ENCODE measurements around the gene CDH15. TPM values are rescaled to one million over a fixed set of nuclear protein-coding genes. Genes with fewer than 3 reads are reported as not detected.
A peak's percentile ranks its signal among the peaks of the same experiment; 100 is the strongest.

Gene CDH15
- total RNA-seq, 2 experiments from 2014 or later: not detected

- H3K27ac Mint-ChIP-seq: no peak overlapping the region
- no peaks in the 10 kb centered on the region for H3K36me3 Mint-ChIP-seq
- H3K4me3 Mint-ChIP-seq: peak overlapping the region; percentile 62
- H3K27me3 Mint-ChIP-seq: peaks cover 6% of the 10 kb centered on the region
- no peak for DNase-seq
- peaks cover 5% of the 10 kb centered on the region for H3K4me1 Mint-ChIP-seq
- H3K9me3 Mint-ChIP-seq: no peaks in the 10 kb centered on the region
Observed at GRCh38 chr16:89170346-89171215, 967 bp upstream of the CDH15 start.

DNA sequence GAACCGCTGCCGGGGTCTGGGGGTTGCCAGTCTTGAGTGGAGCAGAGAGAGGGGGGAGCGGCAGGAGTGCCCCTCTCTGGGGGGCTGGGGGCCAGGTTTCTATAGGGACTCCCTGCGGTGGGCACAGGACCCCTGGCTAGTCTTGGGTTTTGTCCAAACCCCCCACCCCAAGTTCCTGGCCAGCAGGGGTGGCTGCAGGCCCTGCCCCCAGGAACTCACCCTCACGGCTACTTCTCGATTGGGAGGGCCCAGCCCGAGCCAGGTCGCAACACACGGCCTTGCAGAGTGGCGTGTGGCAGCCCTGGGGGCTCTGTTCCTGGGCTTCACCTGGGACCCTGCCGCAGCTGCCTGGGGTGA lies 601 bp downstream of the CDH15 start:
- Mint-ChIP-seq H3K9me3 (no peaks in the 10 kb centered on the region), H3K27ac (no peak overlapping the region), H3K27me3 (peaks cover 6% of the 10 kb centered on the region), H3K4me3 (no peak overlapping the region), H3K36me3 (no peaks in the 10 kb centered on the region), H3K4me1 (peaks cover 5% of the 10 kb centered on the region)
- no peak for DNase-seq

DNA sequence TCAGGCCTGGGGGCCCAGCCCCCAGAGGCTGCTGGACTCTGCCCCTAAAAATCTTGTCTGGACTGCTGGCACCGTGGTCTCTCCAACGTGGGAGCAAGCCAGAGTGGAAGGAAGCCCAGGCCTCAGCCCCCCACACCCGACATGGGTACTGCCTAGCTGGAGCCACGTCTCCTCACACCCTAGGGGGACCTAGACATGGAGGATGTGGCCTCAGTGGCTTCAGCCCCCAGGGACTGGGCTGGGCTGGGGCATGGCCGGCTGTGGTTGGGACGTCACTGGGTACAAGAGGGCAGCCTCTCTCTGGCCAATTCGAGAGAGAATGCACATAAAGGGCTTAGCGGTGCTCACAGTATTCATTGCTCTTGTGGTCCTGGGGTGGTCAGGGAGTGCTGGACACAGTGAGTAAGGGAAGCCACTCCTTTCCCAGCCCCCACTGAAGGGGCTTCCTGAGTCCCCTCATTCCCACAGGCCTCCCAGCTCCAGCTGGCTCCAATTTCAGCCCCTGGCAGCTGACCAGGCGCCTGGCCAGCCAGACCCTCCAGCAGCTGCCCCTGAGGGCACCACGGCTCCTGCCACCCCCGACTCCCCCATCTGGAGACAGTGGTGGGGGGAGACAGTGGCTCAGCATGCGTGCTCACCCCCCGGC lies 1.1 kb downstream of the CDH15 start:
- H3K4me1 Mint-ChIP-seq: peaks cover 5% of the 10 kb centered on the region
- H3K36me3 Mint-ChIP-seq: no peaks in the 10 kb centered on the region
- no peak overlapping the region for H3K4me3 Mint-ChIP-seq
- no peaks in the 10 kb centered on the region for H3K9me3 Mint-ChIP-seq
- H3K27ac Mint-ChIP-seq: no peak overlapping the region
- no peak for DNase-seq
- H3K27me3 Mint-ChIP-seq: peaks cover 6% of the 10 kb centered on the region

GRCh38 chr16:89173174-89173921 lies 1.8 kb downstream of the CDH15 start:
- Mint-ChIP-seq H3K4me1 (peaks cover 5% of the 10 kb centered on the region), H3K9me3 (no peaks in the 10 kb centered on the region), H3K36me3 (no peaks in the 10 kb centered on the region), H3K4me3 (no peak overlapping the region), H3K27me3 (peaks cover 6% of the 10 kb centered on the region), H3K27ac (no peak overlapping the region)
- no peak for DNase-seq

DNA sequence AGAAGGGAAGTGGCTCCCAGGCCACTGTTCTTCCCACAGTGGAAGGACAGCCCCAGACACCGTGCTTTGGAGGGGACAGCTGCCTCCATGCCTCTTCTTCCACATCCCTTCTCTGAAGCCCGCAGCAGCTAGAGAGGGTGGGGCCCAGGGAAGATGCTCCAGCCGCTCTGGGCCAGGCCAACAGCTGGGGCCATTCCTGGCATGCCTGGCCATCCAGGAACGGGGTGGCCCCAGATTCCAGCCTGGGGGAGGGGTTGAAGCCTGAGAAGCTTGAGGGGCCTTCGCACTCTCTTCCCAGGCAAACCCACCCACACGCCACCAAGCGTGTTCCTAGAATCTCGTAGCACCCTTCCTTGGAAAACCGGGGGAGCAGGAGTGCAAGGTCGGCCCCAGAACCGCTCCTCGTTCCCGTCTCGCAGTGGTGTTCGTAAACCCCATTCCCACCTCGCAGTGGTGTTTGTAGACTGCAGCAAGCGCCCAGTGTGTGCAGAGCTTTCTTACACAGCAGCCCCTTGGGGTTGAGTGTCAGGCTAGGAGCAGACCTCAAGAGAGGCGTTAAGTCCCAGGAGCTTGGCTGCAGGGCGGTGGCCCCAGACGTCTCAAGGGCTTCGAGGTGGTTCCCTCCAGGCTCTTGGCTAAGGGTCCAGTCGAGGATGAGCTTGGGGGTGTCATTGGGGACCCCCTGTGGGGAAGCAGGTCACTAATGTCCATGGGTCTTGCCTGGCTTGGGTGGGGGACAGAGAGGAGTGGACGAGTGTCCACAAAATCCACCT lies 2.7 kb downstream of the CDH15 start:
- Mint-ChIP-seq H3K36me3 (no peaks in the 10 kb centered on the region), H3K27ac (no peak overlapping the region), H3K9me3 (no peaks in the 10 kb centered on the region), H3K27me3 (peaks cover 6% of the 10 kb centered on the region), H3K4me3 (no peak overlapping the region), H3K4me1 (peaks cover 5% of the 10 kb centered on the region)
- no peak for DNase-seq

DNA sequence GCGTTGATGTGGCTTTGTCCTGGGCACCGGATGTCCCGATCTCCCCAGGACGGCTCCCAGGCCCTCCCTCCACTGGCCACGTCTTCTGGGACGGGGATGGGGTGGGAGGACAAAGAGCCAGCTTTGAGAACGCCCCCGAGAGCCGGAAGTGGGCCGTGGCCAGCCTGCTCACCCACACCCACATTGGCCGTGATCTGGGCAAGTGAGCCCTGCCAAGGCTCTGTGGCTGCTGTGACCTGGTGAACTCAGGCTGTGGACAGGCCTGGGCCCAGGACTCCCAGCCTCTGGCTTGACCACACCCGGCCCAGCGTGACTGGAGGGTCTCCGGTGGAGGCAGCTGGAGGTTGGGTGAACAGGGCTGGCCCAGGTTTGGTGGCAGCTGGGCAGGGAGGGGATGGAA lies 3.3 kb downstream of the CDH15 start:
- no peak overlapping the region for H3K27ac Mint-ChIP-seq
- H3K4me1 Mint-ChIP-seq: peaks cover 5% of the 10 kb centered on the region
- H3K9me3 Mint-ChIP-seq: no peaks in the 10 kb centered on the region

DNA sequence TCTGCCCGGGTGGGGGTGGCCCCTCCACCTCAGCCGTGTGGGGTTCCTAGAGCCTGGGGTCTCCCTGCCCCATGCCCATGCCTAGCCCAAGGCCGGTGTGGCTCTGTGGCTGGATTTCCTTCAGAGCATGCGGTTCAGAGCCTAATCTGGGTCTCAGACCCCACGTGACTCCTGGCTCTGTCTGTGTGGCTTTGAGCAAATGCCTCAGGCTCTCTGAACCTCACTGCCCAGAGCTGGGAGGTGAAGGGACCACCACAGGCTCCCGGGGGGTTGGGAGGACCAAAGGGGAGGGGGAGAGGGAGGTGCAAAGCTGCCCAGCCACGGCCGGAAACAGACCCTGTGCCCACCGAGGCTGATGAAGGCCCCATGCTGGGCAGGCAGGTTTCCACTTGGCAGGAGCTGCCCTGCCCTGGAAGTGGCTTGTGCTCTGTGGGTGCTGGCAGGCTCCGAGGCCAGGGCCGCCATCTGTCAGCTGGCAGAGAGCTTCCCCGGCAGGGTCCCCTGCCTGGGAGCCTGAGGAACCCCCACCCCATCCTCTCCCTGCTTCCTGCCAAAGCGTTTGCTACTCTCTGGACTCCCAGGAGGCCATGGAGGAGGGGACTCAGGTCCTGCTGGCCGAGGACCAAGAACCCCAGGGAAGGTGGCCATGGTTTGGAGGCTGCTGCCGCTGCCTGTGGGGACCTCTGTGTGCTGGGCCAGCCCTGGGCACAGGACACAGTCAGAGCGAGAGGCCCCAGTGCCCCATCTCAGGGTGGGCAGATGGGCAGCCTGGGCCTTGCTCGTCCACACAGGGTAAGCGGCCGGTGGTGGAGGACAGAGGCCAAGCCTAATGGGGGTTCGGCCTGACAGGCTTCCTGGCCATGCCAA lies 4.0 kb downstream of the CDH15 start:
- H3K4me1 Mint-ChIP-seq: peaks cover 4% of the 10 kb centered on the region
- no peak overlapping the region for H3K27ac Mint-ChIP-seq
- no peak for DNase-seq
- H3K4me3 Mint-ChIP-seq: no peak overlapping the region
- no peaks in the 10 kb centered on the region for H3K9me3 Mint-ChIP-seq
- peaks cover 4% of the 10 kb centered on the region for H3K27me3 Mint-ChIP-seq
- no peaks in the 10 kb centered on the region for H3K36me3 Mint-ChIP-seq

More for the DNA sequence above, 3.3 kb downstream of the CDH15 start:
- Mint-ChIP-seq H3K36me3 (no peaks in the 10 kb centered on the region), H3K4me3 (no peak overlapping the region), H3K27me3 (peaks cover 6% of the 10 kb centered on the region)
- no peak for DNase-seq

DNA sequence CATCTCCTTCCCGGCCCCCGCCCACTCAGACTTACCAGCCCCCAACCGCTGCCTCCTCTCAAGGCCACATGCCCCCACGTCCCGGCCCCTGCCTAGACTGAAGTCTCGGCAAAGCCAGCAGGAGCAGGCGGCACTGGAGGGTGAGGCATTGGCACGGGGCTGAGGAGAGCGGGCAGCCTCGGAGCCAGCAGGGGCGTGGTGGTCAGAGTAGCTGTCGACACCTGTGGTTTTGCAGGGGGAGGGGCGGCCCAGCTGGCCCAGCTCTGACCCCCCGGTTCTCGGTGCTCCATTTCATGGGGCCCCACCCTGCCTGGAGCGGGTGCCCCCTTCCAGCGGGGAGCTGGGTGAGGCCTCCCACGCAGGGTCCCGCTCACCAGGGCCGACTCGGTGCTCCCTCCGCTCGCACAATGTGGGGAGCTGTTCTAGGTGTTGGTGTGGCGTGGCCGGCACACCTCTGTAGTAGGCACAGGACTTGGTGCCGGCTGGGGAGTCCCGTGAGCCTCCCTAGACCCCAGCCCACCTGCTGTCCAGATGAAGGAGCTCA lies 4.7 kb downstream of the CDH15 start:
- no peaks in the 10 kb centered on the region for H3K36me3 Mint-ChIP-seq
- H3K9me3 Mint-ChIP-seq: no peaks in the 10 kb centered on the region
- H3K27ac Mint-ChIP-seq: no peak overlapping the region
- H3K4me3 Mint-ChIP-seq: no peak overlapping the region
- H3K27me3 Mint-ChIP-seq: no peaks in the 10 kb centered on the region
- H3K4me1 Mint-ChIP-seq: no peaks in the 10 kb centered on the region
- DNase-seq: no peak

DNA sequence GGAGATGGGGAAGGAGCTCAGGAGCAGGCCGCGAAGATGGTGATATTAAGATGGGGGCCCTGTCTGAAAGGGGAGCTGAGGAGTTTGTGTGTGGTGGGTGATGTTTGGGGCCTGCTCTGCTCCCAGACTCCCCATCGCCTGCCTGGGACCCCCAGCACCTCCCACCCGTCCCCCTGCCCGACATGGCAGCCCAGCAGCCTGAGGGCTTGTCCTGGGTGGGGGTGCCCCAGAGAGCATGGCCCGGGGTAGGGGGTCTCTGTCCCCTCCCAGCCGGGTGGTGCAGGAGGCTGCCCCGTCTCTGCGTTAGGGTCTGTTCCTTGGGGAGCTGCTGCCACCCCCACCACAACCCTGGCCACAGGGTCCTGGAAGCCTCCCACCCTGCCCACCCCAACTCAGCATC lies 5.2 kb downstream of the CDH15 start:
- DNase-seq: no peak
- no peaks in the 10 kb centered on the region for H3K9me3 Mint-ChIP-seq
- no peaks in the 10 kb centered on the region for H3K4me1 Mint-ChIP-seq
- no peak overlapping the region for H3K27ac Mint-ChIP-seq
- no peak overlapping the region for H3K4me3 Mint-ChIP-seq
- no peaks in the 10 kb centered on the region for H3K36me3 Mint-ChIP-seq
- H3K27me3 Mint-ChIP-seq: no peaks in the 10 kb centered on the region

GRCh38 chr16:89177501-89177900 lies 6.0 kb downstream of the CDH15 start:
- Mint-ChIP-seq H3K9me3 (no peaks in the 10 kb centered on the region), H3K4me3 (no peak overlapping the region), H3K4me1 (no peaks in the 10 kb centered on the region), H3K27ac (no peak overlapping the region), H3K36me3 (no peaks in the 10 kb centered on the region), H3K27me3 (no peaks in the 10 kb centered on the region)
- no peak for DNase-seq

- H3K27me3 Mint-ChIP-seq: no peaks in the 10 kb centered on the region
- H3K27ac Mint-ChIP-seq: no peak overlapping the region
- H3K4me1 Mint-ChIP-seq: no peaks in the 10 kb centered on the region
- no peak for DNase-seq
- no peaks in the 10 kb centered on the region for H3K9me3 Mint-ChIP-seq
- no peaks in the 10 kb centered on the region for H3K36me3 Mint-ChIP-seq
- no peak overlapping the region for H3K4me3 Mint-ChIP-seq
Observed at GRCh38 chr16:89178453-89179147, 7.1 kb downstream of the CDH15 start.

DNA sequence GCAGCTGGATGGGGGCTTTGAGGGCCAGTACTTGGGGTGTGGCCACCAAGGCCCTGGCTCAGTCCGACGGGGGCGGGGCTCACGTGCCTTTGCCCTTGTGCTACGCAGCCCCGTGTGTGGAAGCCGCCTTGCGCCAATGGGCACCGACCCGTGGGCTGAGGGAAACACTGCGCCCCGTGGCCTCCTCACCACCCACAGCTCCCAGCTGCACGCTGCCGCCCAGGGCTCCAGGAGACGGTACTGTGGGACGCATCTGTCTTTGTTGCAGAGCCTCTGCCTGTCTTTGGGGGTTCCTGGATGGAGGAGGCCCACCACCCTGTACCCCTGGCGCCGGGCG lies 7.6 kb downstream of the CDH15 start:
- no peak for DNase-seq
- H3K27ac Mint-ChIP-seq: no peak overlapping the region
- no peaks in the 10 kb centered on the region for H3K9me3 Mint-ChIP-seq
- H3K36me3 Mint-ChIP-seq: no peaks in the 10 kb centered on the region
- no peak overlapping the region for H3K4me3 Mint-ChIP-seq
- no peaks in the 10 kb centered on the region for H3K4me1 Mint-ChIP-seq
- H3K27me3 Mint-ChIP-seq: no peaks in the 10 kb centered on the region

DNA sequence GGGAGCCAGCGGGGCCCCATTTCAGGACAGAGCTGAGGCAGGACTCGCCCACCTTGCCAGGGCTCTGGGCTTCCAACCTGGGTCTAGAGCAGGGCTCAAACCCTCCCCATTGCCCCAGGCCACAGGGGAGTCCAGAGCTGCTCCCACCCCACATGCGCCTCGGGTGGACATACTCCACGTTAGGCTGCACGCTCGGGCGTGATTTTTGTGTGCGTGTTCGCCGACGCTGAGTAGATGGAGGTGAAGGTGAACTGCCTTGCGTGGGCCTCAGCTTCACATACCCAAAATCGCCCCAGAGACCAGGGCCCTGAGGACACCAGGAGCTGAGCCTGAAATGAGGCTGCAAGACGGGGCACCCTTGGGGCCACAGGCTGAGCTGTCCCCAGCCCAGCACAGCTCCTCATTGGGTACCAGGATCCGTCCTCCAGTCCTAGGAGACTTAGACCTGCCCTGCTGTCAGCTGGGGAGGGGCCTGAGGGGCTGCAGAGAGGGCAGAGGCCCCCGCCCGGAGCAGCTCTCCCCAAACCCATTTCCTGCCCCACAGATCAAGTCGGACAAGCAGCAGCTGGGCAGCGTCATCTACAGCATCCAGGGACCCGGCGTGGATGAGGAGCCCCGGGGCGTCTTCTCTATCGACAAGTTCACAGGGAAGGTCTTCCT lies 8.2 kb downstream of the CDH15 start:
- Mint-ChIP-seq H3K27me3 (no peaks in the 10 kb centered on the region), H3K9me3 (no peaks in the 10 kb centered on the region), H3K4me3 (no peak overlapping the region), H3K36me3 (no peaks in the 10 kb centered on the region), H3K27ac (no peak overlapping the region), H3K4me1 (no peaks in the 10 kb centered on the region)
- no peak for DNase-seq
